Activated CD4-positive, alpha-beta T cell treated with anti-CD3 and anti-CD28 coated beads, Interleukin-2, amount 10 ng/mL, durations not matched to agents 7 days and 5 days (primary cell): Measurements from ENCODE around the gene CASZ1. TPM values are rescaled to one million over a fixed set of nuclear protein-coding genes. Genes with fewer than 3 reads are reported as not detected.

ENCODE experiments used
- CTCF ChIA-PET: fragments of 350-600 bp; sonication (Branson Sonifier 250); formaldehyde crosslinking; loops from one replicate; lab custom pipeline; 2021; ENCODE audit warnings: antibody characterized with exemption; lab: Charles Lee
- POLR2A ChIA-PET: fragments of 350-600 bp; sonication (Branson Sonifier 250); formaldehyde crosslinking; loops from one replicate; lab custom pipeline; 2021; ENCODE audit warnings: antibody characterized with exemption; lab: Charles Lee
- DNase-seq: peaks from one replicate; pipeline ENCODE4 v3.0.0-alpha.2; 2020
- H3K27ac Mint-ChIP-seq: one replicate; pipeline ENCODE4 v1.8.0; 2021; ENCODE audit warnings: mild to moderate bottlenecking, moderate library complexity, mixed read lengths
- H3K27me3 Mint-ChIP-seq: one replicate; pipeline ENCODE4 v1.8.0; 2021; ENCODE audit warnings: mixed read lengths
- H3K36me3 Mint-ChIP-seq: one replicate; pipeline ENCODE4 v1.8.0; 2021; ENCODE audit warnings: low read depth, mixed read lengths
- H3K4me1 Mint-ChIP-seq: one replicate; pipeline ENCODE4 v1.8.0; 2021; ENCODE audit warnings: mixed read lengths
- H3K4me3 Mint-ChIP-seq: one replicate; pipeline ENCODE4 v1.8.0; 2021; ENCODE audit warnings: mild to moderate bottlenecking, moderate library complexity, mixed read lengths
- H3K9me3 Mint-ChIP-seq: one replicate; pipeline ENCODE4 v1.8.0; 2021; ENCODE audit warnings: mixed read lengths
- total RNA-seq, 2 experiments: library from RNA; stranded (reverse); gene quantifications; one replicate each; pipeline ENCODE4 v1.2.3, GENCODE V29; 2021

The CASZ1 gene
- total RNA-seq, 2 experiments from 2014 or later: 7.6 to 9.8 TPM

DNA sequence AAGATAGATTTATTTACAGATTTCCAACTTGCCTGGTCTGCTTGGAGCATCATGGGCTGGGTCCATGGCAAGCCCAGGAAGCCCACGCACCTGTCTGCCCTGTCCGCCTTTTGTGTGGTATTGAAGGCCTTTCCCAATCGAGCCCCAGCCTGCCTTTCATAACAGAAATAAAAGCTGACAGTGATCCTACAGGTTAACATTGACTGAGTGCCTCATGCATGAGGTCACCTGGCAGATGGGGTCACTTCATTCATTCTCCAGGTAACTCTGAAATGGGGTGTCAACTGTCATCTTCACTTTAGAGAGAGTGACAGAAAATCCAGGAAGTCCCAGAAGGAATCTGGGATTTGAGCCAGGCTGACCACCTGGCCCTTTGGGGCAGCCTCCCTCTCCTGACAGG is 36.3 kb upstream of the CASZ1 start:
- H3K9me3 Mint-ChIP-seq: peaks cover 3% of the 10 kb centered on the region
- no peaks in the 10 kb centered on the region for H3K36me3 Mint-ChIP-seq
- ChIA-PET CTCF (no interaction called here), POLR2A (no interaction called here)
- H3K27ac Mint-ChIP-seq: no peak overlapping the region
- no peaks in the 10 kb centered on the region for H3K4me1 Mint-ChIP-seq
- no peak overlapping the region for H3K4me3 Mint-ChIP-seq
- peaks cover 28% of the 10 kb centered on the region for H3K27me3 Mint-ChIP-seq
- no peak for DNase-seq

DNA sequence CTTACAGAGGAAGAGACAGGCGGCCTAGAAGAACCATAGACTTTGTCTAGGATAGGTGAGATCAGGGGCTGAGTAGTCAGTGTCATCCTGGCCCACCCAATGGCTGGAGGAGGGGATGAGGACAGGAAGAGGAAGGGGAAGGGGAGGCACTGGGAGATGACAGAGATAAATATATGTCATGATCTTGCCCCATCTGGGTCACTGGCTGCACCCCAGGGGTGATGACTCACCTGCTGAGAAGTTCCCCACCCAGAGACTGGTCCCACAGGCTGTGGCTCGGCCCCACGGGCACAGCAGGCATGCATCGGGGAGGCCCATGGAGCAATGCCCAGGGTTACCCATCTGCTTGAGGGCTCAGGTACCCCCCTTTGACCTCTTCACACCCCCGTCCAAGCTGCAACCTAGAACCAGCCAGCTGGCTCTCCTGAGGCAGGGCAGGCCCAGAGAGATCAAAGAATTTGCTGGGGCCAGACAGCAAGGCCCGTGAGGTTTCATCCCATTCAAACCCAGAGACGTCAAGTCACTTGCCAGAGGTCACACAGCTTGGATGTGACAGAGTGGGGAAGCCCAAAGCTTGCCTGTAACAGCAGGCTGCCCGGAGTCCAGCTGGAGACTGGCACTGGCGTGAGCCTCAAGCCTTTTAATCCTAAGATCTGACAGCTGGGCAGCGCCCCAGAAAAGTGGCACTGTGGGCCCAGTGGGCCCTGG is 34.7 kb upstream of the CASZ1 start:
- no peaks in the 10 kb centered on the region for H3K4me1 Mint-ChIP-seq
- H3K36me3 Mint-ChIP-seq: no peaks in the 10 kb centered on the region
- DNase-seq: no peak
- no peak overlapping the region for H3K4me3 Mint-ChIP-seq
- H3K9me3 Mint-ChIP-seq: peaks cover 3% of the 10 kb centered on the region
- H3K27me3 Mint-ChIP-seq: peaks cover 17% of the 10 kb centered on the region
- ChIA-PET POLR2A (no interaction called here), CTCF (no interaction called here)
- H3K27ac Mint-ChIP-seq: no peak overlapping the region

DNA sequence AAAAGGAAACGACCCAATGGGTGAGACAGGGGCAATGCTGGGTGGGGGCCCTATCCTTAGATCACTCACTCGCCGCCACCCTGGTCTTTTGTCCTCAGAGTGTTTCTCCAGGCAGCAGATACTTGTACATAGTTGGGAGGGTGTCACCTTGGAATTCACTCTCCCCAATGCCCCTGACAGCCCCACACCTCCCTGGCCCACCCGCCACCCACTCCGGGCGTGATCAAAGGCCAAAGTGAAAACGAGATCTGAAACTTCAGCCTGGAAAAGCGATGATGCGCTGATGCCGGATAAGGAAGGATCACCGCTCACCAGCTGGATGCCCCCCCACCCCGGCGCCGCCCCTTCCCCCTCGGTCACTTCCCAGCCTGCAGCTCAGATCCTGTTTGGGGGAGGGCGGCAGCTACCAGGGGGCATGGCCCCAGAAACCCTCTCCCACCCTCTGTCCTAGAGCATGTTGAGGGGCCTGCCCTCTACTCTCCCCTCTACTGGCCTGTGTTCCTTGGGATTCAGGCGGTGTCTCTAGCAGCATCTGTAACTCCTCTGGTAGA is 33.6 kb upstream of the CASZ1 start:
- no peaks in the 10 kb centered on the region for H3K4me1 Mint-ChIP-seq
- ChIA-PET POLR2A (no interaction called here), CTCF (no interaction called here)
- DNase-seq: no peak
- no peaks in the 10 kb centered on the region for H3K36me3 Mint-ChIP-seq
- peaks cover 3% of the 10 kb centered on the region for H3K9me3 Mint-ChIP-seq
- peaks cover 13% of the 10 kb centered on the region for H3K27me3 Mint-ChIP-seq
- no peak overlapping the region for H3K27ac Mint-ChIP-seq
- H3K4me3 Mint-ChIP-seq: no peak overlapping the region

DNA sequence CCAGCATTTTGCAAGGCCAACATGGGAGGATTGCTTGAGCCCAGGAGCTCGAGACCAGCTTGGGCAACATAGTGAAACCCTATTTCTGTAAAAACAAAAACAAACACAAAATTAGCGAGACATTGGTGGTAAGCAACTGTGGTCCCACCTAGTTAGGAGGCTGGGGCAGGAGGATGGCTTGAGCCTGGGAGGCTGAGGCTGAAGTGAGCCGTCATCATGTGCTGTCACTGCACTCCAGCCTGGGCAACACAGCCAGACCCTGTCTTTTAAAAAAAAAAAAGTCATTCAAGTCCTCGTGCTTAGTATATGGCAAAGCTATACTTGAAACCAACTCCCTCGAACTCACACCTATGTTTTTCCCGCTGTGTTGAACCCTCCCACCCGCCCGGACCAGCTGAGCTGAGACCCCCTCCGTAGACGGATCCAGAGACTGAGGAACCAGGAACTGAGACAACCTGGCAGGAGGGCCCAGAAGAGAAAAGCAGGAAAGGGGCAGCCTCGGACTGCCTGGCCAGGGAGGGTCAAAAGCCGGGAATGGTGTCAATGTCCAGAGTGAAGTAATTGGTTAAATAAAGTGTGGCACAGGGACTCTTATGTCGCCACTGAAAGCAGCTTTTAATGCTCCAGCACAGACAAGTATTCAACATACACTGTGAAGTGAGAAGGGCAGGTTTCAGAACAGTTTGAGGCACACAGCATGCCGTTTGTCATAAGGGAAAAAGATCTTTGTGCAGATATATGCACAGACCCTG is 32.8 kb upstream of the CASZ1 start:
- Mint-ChIP-seq H3K27ac (no peak overlapping the region), H3K36me3 (no peaks in the 10 kb centered on the region), H3K4me3 (no peak overlapping the region), H3K9me3 (peaks cover 3% of the 10 kb centered on the region), H3K4me1 (no peaks in the 10 kb centered on the region), H3K27me3 (peaks cover 11% of the 10 kb centered on the region)
- CTCF ChIA-PET: no interaction called here
- DNase-seq: no peak
- POLR2A ChIA-PET: no interaction called here

DNA sequence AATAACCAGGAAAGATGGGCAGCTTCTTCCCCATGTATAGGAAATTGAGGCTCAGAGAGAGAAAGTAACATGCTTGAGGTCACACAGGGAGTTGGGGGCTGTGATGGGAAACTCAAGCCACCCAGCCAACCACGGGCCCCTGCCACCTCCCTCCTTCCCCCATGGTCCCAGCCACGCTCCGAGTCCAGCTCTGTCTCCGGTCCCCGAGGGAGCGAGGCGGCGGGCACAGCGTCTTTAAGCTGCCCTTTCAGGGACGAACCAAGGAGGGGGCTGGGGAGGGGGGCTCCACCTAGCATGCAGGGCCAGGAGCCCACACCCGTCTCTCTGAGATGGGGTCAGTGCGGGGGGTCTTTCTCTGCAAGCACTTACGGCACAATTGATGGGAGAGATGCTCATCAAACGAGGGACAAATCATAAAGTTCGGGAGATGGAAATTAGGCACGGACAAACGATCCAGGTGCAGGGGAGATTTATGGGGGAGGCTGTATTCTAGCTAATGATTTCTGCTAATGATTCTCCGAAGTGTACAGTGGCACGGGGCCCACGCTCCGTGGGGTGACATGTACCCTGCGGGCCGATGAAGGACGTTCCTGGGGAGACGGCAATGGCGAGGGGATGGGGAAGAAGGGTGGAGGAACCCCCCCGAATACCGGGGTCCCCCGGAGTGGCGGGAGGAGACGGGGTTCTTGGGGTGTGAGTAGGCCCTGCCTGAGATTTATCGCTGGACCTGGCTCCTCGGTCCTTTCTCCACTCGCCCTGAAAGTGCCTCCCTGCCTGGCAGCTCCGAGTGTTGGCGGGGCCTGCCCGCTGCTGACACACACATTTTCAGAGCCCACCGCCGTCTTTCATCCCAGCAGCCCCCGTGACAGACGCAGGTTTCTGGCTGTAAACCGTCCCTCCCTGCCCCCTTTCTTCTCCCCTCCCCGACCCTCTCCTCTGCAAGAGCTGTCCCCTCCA is 31.2 kb upstream of the CASZ1 start:
- no peaks in the 10 kb centered on the region for H3K36me3 Mint-ChIP-seq
- no peak overlapping the region for H3K27ac Mint-ChIP-seq
- H3K9me3 Mint-ChIP-seq: no peaks in the 10 kb centered on the region
- CTCF ChIA-PET: no interaction called here
- H3K27me3 Mint-ChIP-seq: no peaks in the 10 kb centered on the region
- H3K4me1 Mint-ChIP-seq: no peaks in the 10 kb centered on the region
- no peak for DNase-seq
- H3K4me3 Mint-ChIP-seq: no peak overlapping the region
- POLR2A ChIA-PET: no interaction called here

DNA sequence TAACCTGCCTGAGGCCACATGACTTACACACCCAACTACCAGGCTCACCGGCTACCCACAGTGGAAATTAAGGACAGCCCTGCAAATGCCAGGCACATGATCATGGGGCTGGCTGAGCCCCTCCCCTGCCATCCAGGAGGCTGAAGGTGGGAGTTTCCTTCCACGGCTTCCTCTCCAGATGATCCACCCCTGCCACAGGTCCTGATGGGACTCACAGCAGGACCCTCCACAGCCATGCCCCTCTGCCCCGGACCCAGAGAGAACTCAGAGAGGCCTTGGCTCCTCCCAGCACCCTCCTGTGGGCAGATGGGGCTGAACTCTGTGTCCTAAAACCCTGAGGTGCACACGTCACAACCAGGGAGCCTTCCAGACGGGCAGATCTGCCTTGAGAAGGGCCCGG is 29.1 kb upstream of the CASZ1 start:
- H3K27me3 Mint-ChIP-seq: peaks cover 1% of the 10 kb centered on the region
- H3K27ac Mint-ChIP-seq: no peak overlapping the region
- CTCF ChIA-PET: no interaction called here
- H3K9me3 Mint-ChIP-seq: no peaks in the 10 kb centered on the region
- POLR2A ChIA-PET: no interaction called here
- H3K4me1 Mint-ChIP-seq: no peaks in the 10 kb centered on the region
- no peaks in the 10 kb centered on the region for H3K36me3 Mint-ChIP-seq
- DNase-seq: no peak
- no peak overlapping the region for H3K4me3 Mint-ChIP-seq

DNA sequence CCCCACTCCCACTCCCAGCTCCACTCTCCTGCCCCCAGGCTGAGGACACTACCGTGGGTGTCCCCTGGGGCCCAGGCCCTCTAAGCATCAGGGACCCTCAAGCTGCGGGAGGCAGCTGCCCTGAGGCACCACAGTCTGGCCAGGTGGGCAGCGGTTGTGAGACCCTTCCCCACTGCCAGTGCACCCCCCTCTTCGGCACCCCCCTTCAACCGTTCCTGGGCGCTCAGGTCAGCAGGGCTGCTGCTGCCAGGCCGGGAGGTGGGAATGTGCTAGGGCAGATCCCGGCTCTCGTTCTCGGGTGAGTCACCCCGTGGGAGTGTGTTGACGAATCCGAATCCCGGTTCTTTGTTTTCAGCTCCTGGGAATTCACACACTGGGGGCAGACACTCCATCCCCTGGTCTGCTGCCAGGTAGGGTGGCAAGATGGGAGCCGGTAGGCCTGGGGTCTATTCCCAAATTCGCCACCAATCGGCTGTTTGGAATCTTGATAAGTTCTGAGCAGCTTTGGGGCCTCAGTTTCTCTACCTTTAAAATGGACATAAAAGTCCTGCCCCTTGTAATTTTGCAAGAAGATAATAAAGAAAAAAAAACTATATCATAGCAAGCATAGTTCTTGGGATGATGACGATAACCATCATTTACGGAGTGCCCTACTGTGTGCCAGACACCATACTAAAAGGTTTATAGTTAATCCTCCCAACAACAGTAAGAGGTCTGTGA is 28.5 kb upstream of the CASZ1 start:
- CTCF ChIA-PET: interaction anchor here (0.7 kb wide), 2 partner anchors 14 to 61 kb away, joined by 3 to 6 read pairs; no protein-coding TSS in a partner anchor
- H3K36me3 Mint-ChIP-seq: no peaks in the 10 kb centered on the region
- no peak overlapping the region for H3K27ac Mint-ChIP-seq
- H3K27me3 Mint-ChIP-seq: peaks cover 1% of the 10 kb centered on the region
- H3K4me1 Mint-ChIP-seq: no peaks in the 10 kb centered on the region
- H3K9me3 Mint-ChIP-seq: no peaks in the 10 kb centered on the region
- DNase-seq: no peak
- POLR2A ChIA-PET: no interaction called here
- no peak overlapping the region for H3K4me3 Mint-ChIP-seq

DNA sequence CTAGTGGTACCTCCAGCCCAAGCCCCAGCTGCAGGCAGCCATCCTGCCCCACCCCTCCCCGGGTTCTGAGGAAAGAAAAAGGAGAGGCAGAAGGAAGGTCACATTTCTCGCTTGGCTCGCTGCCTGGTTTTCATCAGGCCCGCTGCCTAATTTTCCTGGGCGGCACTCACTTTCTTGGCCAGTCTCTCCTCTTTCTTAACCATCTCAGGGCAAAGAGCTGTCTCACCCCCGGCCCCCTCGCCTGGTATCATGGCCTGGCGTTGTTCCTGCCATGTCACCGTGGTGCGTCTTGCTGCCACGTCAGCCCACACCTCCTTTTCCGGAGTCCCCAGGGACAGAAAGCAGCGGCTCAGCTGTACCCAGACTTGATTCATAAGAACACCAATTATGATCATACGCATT is 26.6 kb upstream of the CASZ1 start:
- no peak for DNase-seq
- Mint-ChIP-seq H3K4me3 (no peak overlapping the region), H3K27me3 (peaks cover 1% of the 10 kb centered on the region), H3K4me1 (no peaks in the 10 kb centered on the region), H3K27ac (no peak overlapping the region), H3K9me3 (no peaks in the 10 kb centered on the region), H3K36me3 (no peaks in the 10 kb centered on the region)
- CTCF ChIA-PET: no interaction called here
- POLR2A ChIA-PET: no interaction called here

DNA sequence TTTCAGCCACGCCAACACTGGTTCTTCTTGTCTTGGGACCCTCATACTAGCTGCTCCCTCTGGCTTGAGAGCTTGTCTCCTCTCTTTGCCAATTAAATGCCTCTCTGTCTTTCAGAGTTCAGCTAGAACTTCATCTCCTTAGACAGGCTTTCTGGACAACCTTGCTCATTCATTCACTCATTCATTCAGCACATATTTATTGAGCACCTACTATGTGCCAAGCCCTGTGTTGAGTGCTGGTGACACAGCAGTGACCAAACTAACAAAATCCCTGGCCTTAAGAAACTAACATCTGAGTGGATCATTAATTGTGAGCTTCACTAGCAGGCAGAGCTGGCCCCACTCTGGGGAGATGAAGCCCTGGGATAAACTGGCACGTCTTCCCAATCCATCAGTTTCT is 24.9 kb upstream of the CASZ1 start:
- H3K4me3 Mint-ChIP-seq: no peak overlapping the region
- ChIA-PET CTCF (interaction anchor here (1.3 kb wide), 1 partner anchor 15 kb away, joined by 3 read pairs; no protein-coding TSS in a partner anchor), POLR2A (no interaction called here)
- H3K4me1 Mint-ChIP-seq: no peaks in the 10 kb centered on the region
- no peaks in the 10 kb centered on the region for H3K36me3 Mint-ChIP-seq
- no peak for DNase-seq
- no peak overlapping the region for H3K27ac Mint-ChIP-seq
- H3K9me3 Mint-ChIP-seq: no peaks in the 10 kb centered on the region
- peaks cover 1% of the 10 kb centered on the region for H3K27me3 Mint-ChIP-seq

DNA sequence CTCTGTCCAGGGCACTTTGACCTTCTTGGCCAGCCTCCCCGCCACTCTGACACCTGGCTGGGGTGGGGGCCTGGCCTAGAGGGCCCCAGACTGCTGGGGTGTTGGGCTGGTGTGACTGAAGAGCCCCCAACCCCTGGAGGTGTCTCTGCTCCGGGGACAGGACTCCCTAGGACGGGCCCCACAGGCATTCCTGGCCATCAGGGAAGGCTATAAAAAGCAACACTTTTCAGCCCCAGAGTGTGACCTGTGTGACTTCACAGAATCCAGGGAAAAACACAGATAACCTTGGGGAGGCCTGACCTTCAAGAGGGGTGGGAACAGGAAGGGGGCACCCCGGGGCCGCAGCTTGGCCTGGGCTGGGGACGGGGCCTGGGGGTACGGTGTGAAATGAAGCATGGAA is 24.0 kb upstream of the CASZ1 start:
- ChIA-PET CTCF (no interaction called here), POLR2A (no interaction called here)
- H3K27me3 Mint-ChIP-seq: peaks cover 1% of the 10 kb centered on the region
- no peaks in the 10 kb centered on the region for H3K36me3 Mint-ChIP-seq
- no peak overlapping the region for H3K4me3 Mint-ChIP-seq
- no peaks in the 10 kb centered on the region for H3K4me1 Mint-ChIP-seq
- H3K9me3 Mint-ChIP-seq: no peaks in the 10 kb centered on the region
- no peak overlapping the region for H3K27ac Mint-ChIP-seq
- DNase-seq: no peak

DNA sequence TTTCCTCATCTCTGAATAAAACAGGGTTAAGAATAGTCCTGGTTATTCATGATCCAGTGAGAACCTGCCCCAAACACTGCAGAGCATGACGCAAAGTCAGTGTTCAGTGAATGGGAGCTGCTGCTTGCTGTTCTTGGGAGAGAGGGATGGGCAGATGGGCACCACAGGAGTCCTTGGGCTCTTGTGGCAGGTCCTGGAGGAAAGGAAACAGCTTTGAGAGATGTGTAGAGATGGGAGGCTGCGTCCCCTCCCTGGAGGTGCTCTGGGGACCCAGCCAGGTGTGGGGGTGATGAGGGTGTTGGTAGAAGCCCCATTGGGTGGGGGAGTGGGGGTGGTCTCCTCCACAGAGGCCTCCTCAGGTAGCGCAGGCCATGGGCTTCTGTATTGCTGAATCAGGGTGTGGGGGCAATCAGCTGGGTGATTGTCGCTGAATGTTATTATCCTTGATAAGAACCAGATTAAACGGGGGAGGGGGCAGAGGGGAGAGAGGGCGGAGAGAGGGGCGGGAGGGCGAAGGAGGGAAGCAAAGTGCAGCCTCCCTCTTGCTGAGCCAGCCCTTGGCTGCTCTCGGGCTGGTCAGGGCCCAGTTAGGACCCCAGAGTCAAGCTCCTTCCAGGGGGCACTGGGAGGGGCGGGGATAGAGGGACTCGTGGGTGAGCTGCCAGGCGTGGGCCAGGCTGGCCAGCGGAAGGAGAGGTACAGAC is 22.9 kb upstream of the CASZ1 start:
- H3K36me3 Mint-ChIP-seq: no peaks in the 10 kb centered on the region

More for the DNA sequence above, 22.9 kb upstream of the CASZ1 start:
- Mint-ChIP-seq H3K4me3 (no peak overlapping the region), H3K9me3 (no peaks in the 10 kb centered on the region), H3K4me1 (no peaks in the 10 kb centered on the region), H3K27me3 (peaks cover 1% of the 10 kb centered on the region), H3K27ac (no peak overlapping the region)
- DNase-seq: no peak
- CTCF ChIA-PET: no interaction called here
- POLR2A ChIA-PET: no interaction called here
